Panc1 (cell line): ENCODE data around the gene ZFC3H1. TPM values are rescaled to one million over a fixed set of nuclear protein-coding genes. Genes with fewer than 3 reads are reported as not detected.

Source experiments
- ATAC-seq: fragments of 200-7000 bp; cut with Tn5 transposase; 2 replicates; pipeline ENCODE4 v1.9.1; 2020; ENCODE audit warnings: mild to moderate bottlenecking, moderate library complexity
- BruUV-seq: library from RNA; stranded (reverse); fragments of 400-500 nt; replicated peaks from 2 replicates; lab custom pipeline; 2021; lab: Mats Ljungman, UMichigan
- CTCF ChIA-PET: fragments of 300-600 bp; sonication (Branson Sonifier 250); formaldehyde crosslinking; loops from one replicate; lab custom pipeline; 2022; ENCODE audit warnings: antibody characterized with exemption; lab: Charles Lee
- POLR2A ChIA-PET: fragments of 300-600 bp; sonication (Branson Sonifier 250); formaldehyde crosslinking; loops from one replicate; lab custom pipeline; 2022; ENCODE audit warnings: antibody characterized with exemption; lab: Charles Lee
- DNase-seq: peaks from one replicate; pipeline ENCODE4 v3.0.0-alpha.2; 2010; ENCODE audit warnings: low read depth, low spot score
- H3K27ac ChIP-seq: 2 replicates; pipeline ENCODE4 v1.5.1; 2011; ENCODE audit warnings: mild to moderate bottlenecking, low read length, inconsistent platforms
- H3K27me3 ChIP-seq: fragments of 200-500 bp; sonication (Bioruptor generic); 2 replicates; pipeline ENCODE4 v1.6.0; 2014; ENCODE audit warnings: low read length, inconsistent platforms; ENCODE audit not compliant: control insufficient read depth, insufficient read depth
- H3K36me3 ChIP-seq: fragments of 200-500 bp; sonication (Bioruptor generic); 2 replicates; pipeline ENCODE4 v1.5.1; 2014; ENCODE audit warnings: inconsistent platforms, mild to moderate bottlenecking, low read length, moderate library complexity; ENCODE audit not compliant: control insufficient read depth, insufficient read depth
- H3K4me1 ChIP-seq: 2 replicates; pipeline ENCODE4 v1.5.1; 2011; ENCODE audit warnings: inconsistent platforms, mild to moderate bottlenecking, low read length, moderate library complexity; ENCODE audit not compliant: control insufficient read depth, insufficient read depth
- H3K4me3 ChIP-seq, 2 experiments: 2 replicates each; pipeline ENCODE4 v1.5.1; 2011 to 2012; ENCODE audit warnings: low read depth in 2 of 2, low read length in 2 of 2, mild to moderate bottlenecking in 2 of 2, inconsistent platforms in 1 of 2, moderate library complexity in 1 of 2
- H3K9me3 ChIP-seq: fragments of 200-500 bp; sonication (Bioruptor generic); 2 replicates; pipeline ENCODE4 v1.5.1; 2014; ENCODE audit warnings: low read depth, mild to moderate bottlenecking, inconsistent platforms, low read length, moderate library complexity; ENCODE audit not compliant: control insufficient read depth, insufficient read depth
- CTCF ChIP-seq: fragments of 450-650 bp; IDR thresholded peaks from 2 replicates; pipeline ENCODE4 v1.5.1; 2017; ENCODE audit warnings: mild to moderate bottlenecking
- POLR2AphosphoS5 ChIP-seq: IDR thresholded peaks from 2 replicates; pipeline ENCODE4 v1.6.1; 2012; ENCODE audit warnings: mild to moderate bottlenecking, low read depth, low read length, moderate library complexity
- REST ChIP-seq, 2 experiments: IDR thresholded peaks; 2 replicates each; pipeline ENCODE4 v1.6.1; 2011 to 2012; ENCODE audit warnings: low read depth in 2 of 2, control low read depth in 1 of 2, low read length in 1 of 2, mild to moderate bottlenecking in 1 of 2, moderate library complexity in 1 of 2; ENCODE audit not compliant: insufficient read depth in 1 of 2
- SIN3A ChIP-seq: IDR thresholded peaks from 2 replicates; pipeline ENCODE4 v1.6.1; 2012; ENCODE audit warnings: low read depth, mild to moderate bottlenecking, low read length, moderate library complexity, borderline replicate concordance; ENCODE audit not compliant: insufficient read depth
- TCF7L2 ChIP-seq: IDR thresholded peaks from 2 replicates; pipeline ENCODE4 v1.6.1; 2011; ENCODE audit warnings: mild to moderate bottlenecking, low read depth, low read length, inconsistent platforms
- in situ Hi-C: cut with HindIII; loops from 2 replicates; pipeline ENCODE4 v1.10.0; 2016; ENCODE audit warnings: low sequenced_read_pairs, low pct_unique_long_range_greater_than_20kb
- intact Hi-C: fragments of 100-400 bp; cut with micrococcal nuclease; formaldehyde crosslinking; loops from one replicate; pipeline ENCODE4 v1.10.0; 2022; ENCODE audit not compliant: unreplicated experiment
- total RNA-seq: library from RNA; stranded (reverse); gene quantifications from one replicate; pipeline ENCODE4 v1.2.1, GENCODE V29; 2021; ENCODE audit not compliant: unreplicated experiment

ZFC3H1 gene
- total RNA-seq, 1 experiment from 2014 or later: 38.2 TPM

GRCh38 chr12:71585218-71585617, 78.4 kb downstream of the ZFC3H1 start:
- ChIA-PET POLR2A (no interaction called here), CTCF (no interaction called here)
- no TSS peak for BruUV-seq
- DNase-seq: no peak
- Histone ChIP-seq H3K9me3 (no peaks in the 10 kb centered on the region), H3K4me1 (no peaks in the 10 kb centered on the region), H3K27me3 (no peaks in the 10 kb centered on the region), H3K36me3 (no peaks in the 10 kb centered on the region), H3K4me3 (no peak overlapping the region), H3K27ac (no peak overlapping the region)
- no peak for ATAC-seq
- in situ Hi-C loops (no loop called here), intact Hi-C loops (no loop called here)
- TF ChIP-seq TCF7L2 (no peak), CTCF (no peak), REST (IDR thresholded peaks at IDR 0.05; ENCODE audit: insufficient read depth in 1 of 2, low read depth in 2 of 2, low read length in 1 of 2) (no peak), SIN3A (no peak), POLR2AphosphoS5 (no peak)

- Histone ChIP-seq H3K4me1 (no peaks in the 10 kb centered on the region), H3K27me3 (no peaks in the 10 kb centered on the region), H3K4me3 (no peak overlapping the region), H3K27ac (no peak overlapping the region), H3K36me3 (no peaks in the 10 kb centered on the region), H3K9me3 (no peaks in the 10 kb centered on the region)
- intact Hi-C loops (no loop called here), in situ Hi-C loops (no loop called here)
- CTCF ChIA-PET: interaction anchor here (0.5 kb wide), 1 partner anchor 33 kb away, joined by 3 read pairs; no protein-coding TSS in a partner anchor
- POLR2A ChIA-PET: no interaction called here
- ATAC-seq (no peak), DNase-seq (no peak)
- TF ChIP-seq SIN3A (no peak), POLR2AphosphoS5 (no peak), CTCF (no peak), REST (IDR thresholded peaks at IDR 0.05; ENCODE audit: insufficient read depth in 1 of 2, low read depth in 2 of 2, low read length in 1 of 2) (no peak), TCF7L2 (no peak)
- no TSS peak for BruUV-seq
Measured at GRCh38 chr12:71584356-71584755, 79.3 kb downstream of the ZFC3H1 start.
